Neural cell (in vitro differentiated cells): Measurements from ENCODE around the gene CD2AP. TPM values are rescaled to one million over a fixed set of nuclear protein-coding genes. Genes with fewer than 3 reads are reported as not detected.

Experiments
- H2AFZ ChIP-seq: fragments of 200-600, 300-800 bp; sonication (generic), shearing (Covaris generic); 2 replicates; pipeline ENCODE4 v1.6.0; 2014; ENCODE audit warnings: low read depth, mild to moderate bottlenecking, antibody characterized with exemption, low read length, moderate library complexity
- H3F3A ChIP-seq: fragments of 200-600 bp; shearing (Covaris generic); 2 replicates; pipeline ENCODE4 v1.6.1; 2016; ENCODE audit warnings: mild to moderate bottlenecking, moderate library complexity, mixed read lengths, antibody characterized with exemption, low read length; ENCODE audit not compliant: insufficient read depth, poor library complexity, severe bottlenecking
- H3K27ac ChIP-seq: fragments of 200-600, 300-800 bp; sonication (generic), shearing (Covaris generic); 2 replicates; pipeline ENCODE4 v1.5.1; 2014; ENCODE audit warnings: mild to moderate bottlenecking, low read length, moderate library complexity
- H3K27me3 ChIP-seq: fragments of 300-800, 200-600 bp; sonication (generic), shearing (Covaris generic); 2 replicates; pipeline ENCODE4 v1.6.0; 2014; ENCODE audit warnings: mild to moderate bottlenecking, low read depth, low read length, moderate library complexity; ENCODE audit not compliant: insufficient read depth
- H3K36me3 ChIP-seq: fragments of 300-800, 200-600 bp; sonication (generic), shearing (Covaris generic); 2 replicates; pipeline ENCODE4 v1.5.1; 2014; ENCODE audit warnings: mild to moderate bottlenecking, antibody characterized with exemption, low read length, moderate library complexity; ENCODE audit not compliant: insufficient read depth
- H3K4me2 ChIP-seq: fragments of 300-800, 200-600 bp; sonication (generic), shearing (Covaris generic); 2 replicates; pipeline ENCODE4 v1.6.0; 2014; ENCODE audit warnings: mild to moderate bottlenecking, low read length
- H3K4me3 ChIP-seq: fragments of 300-800, 200-600 bp; sonication (generic), shearing (Covaris generic); 2 replicates; pipeline ENCODE4 v1.5.1; 2014; ENCODE audit warnings: mild to moderate bottlenecking, low read length, moderate library complexity
- H3K79me2 ChIP-seq: fragments of 200-600 bp; shearing (Covaris generic); replicated peaks from 2 replicates; pipeline ENCODE4 v1.6.0; 2014; ENCODE audit warnings: mild to moderate bottlenecking, low read length, moderate library complexity; ENCODE audit not compliant: insufficient read depth
- H3K9ac ChIP-seq: fragments of 300-800, 200-600 bp; sonication (generic), shearing (Covaris generic); 2 replicates; pipeline ENCODE4 v1.6.1; 2016; ENCODE audit warnings: mild to moderate bottlenecking, low read length, mixed read lengths
- H3K9me2 ChIP-seq: fragments of 200-600 bp; shearing (Covaris generic); 2 replicates; pipeline ENCODE4 v1.6.1; 2016; ENCODE audit warnings: mild to moderate bottlenecking, low read length, mixed read lengths; ENCODE audit not compliant: insufficient read depth
- H3K9me3 ChIP-seq: fragments of 200-600, 300-800 bp; sonication (generic), shearing (Covaris generic); 2 replicates; pipeline ENCODE4 v1.6.1; 2016; ENCODE audit warnings: mild to moderate bottlenecking, mixed run types, low read length, moderate library complexity, mixed read lengths
- H4K20me1 ChIP-seq: fragments of 200-600 bp; shearing (Covaris generic); 2 replicates; pipeline ENCODE4 v1.6.1; 2016; ENCODE audit warnings: mild to moderate bottlenecking, mixed run types; ENCODE audit not compliant: insufficient read depth
- CTCF ChIP-seq: fragments of 450-650 bp; IDR thresholded peaks from 2 replicates; pipeline ENCODE4 v1.5.1; 2014; ENCODE audit warnings: antibody characterized with exemption, mild to moderate bottlenecking, moderate library complexity; ENCODE audit not compliant: poor library complexity, severe bottlenecking
- EP300 ChIP-seq: fragments of 450-650 bp; conservative IDR thresholded peaks from 2 replicates; pipeline ENCODE4 v1.6.1; 2014; ENCODE audit warnings: antibody characterized with exemption, mild to moderate bottlenecking, moderate library complexity; ENCODE audit not compliant: poor library complexity, severe bottlenecking
- EZH2 ChIP-seq: fragments of 200-600, 300-800 bp; shearing (Covaris generic), sonication (generic); IDR thresholded peaks from 2 replicates; pipeline ENCODE4 v1.6.1; 2014; ENCODE audit warnings: antibody characterized with exemption, low read length, borderline replicate concordance, mild to moderate bottlenecking; ENCODE audit not compliant: insufficient read depth, poor library complexity, severe bottlenecking
- MXI1 ChIP-seq: fragments of 450-650 bp; conservative IDR thresholded peaks from 2 replicates; pipeline ENCODE4 v1.6.1; 2014; ENCODE audit warnings: antibody characterized with exemption, mild to moderate bottlenecking; ENCODE audit not compliant: poor library complexity, severe bottlenecking
- POLR2AphosphoS5 ChIP-seq: IDR thresholded peaks from 2 replicates; pipeline ENCODE4 v1.6.1; 2012
- RAD21 ChIP-seq: fragments of 450-650 bp; conservative IDR thresholded peaks from 2 replicates; pipeline ENCODE4 v1.6.1; 2014; ENCODE audit warnings: antibody characterized with exemption, mild to moderate bottlenecking, moderate library complexity
- REST ChIP-seq: IDR thresholded peaks from 2 replicates; pipeline ENCODE4 v1.6.1; 2012; ENCODE audit warnings: borderline replicate concordance
- SMC3 ChIP-seq: fragments of 450-650 bp; conservative IDR thresholded peaks from 2 replicates; pipeline ENCODE4 v1.6.1; 2014; ENCODE audit warnings: antibody characterized with exemption, mild to moderate bottlenecking, moderate library complexity; ENCODE audit not compliant: poor library complexity
- TAF1 ChIP-seq: IDR thresholded peaks from 2 replicates; pipeline ENCODE4 v1.6.1; 2012; ENCODE audit warnings: low read depth
- polyA plus RNA-seq: library from polyadenylated mRNA; depleted of rRNA; stranded (reverse); fragments of >200 nt; gene quantifications from 2 replicates; pipeline ENCODE4 v1.2.3, GENCODE V29; 2014

Gene CD2AP
- polyA plus RNA-seq, 1 donor from 2014 or later: 16.8 TPM

- no peak for TF ChIP-seq TAF1
Observed at GRCh38 chr6:47603227-47603626, 125.6 kb downstream of the CD2AP start (continued).

GRCh38 chr6:47603995-47604394 is 126.4 kb downstream of the CD2AP start:
- no peaks in the 10 kb centered on the region for H4K20me1 ChIP-seq
- no peak overlapping the region for H3K27ac ChIP-seq
- no peak for TF ChIP-seq REST
- no peak for TF ChIP-seq RAD21
- no peak for TF ChIP-seq TAF1
- TF ChIP-seq EZH2: no peak
- TF ChIP-seq CTCF: no peak
- no peak overlapping the region for H3K4me2 ChIP-seq
- no peaks in the 10 kb centered on the region for H3K79me2 ChIP-seq
- H2AFZ ChIP-seq: no peak overlapping the region
- no peak overlapping the region for H3K4me3 ChIP-seq
- no peaks in the 10 kb centered on the region for H3K9me2 ChIP-seq
- H3K36me3 ChIP-seq: no peaks in the 10 kb centered on the region
- no peaks in the 10 kb centered on the region for H3K9me3 ChIP-seq
- H3K27me3 ChIP-seq: no peaks in the 10 kb centered on the region
- H3K9ac ChIP-seq: no peak overlapping the region
- H3F3A ChIP-seq: no peaks in the 10 kb centered on the region

GRCh38 chr6:47621838-47622449 is 144.4 kb downstream of the CD2AP start:
- H3K4me3 ChIP-seq: no peak overlapping the region
- H3K36me3 ChIP-seq: no peaks in the 10 kb centered on the region
- H4K20me1 ChIP-seq: no peaks in the 10 kb centered on the region
- no peak overlapping the region for H3K27ac ChIP-seq
- no peaks in the 10 kb centered on the region for H3F3A ChIP-seq
- no peak overlapping the region for H2AFZ ChIP-seq
- no peaks in the 10 kb centered on the region for H3K27me3 ChIP-seq
- no peaks in the 10 kb centered on the region for H3K9me2 ChIP-seq
- H3K9ac ChIP-seq: no peak overlapping the region
- H3K79me2 ChIP-seq: no peaks in the 10 kb centered on the region
- H3K9me3 ChIP-seq: no peaks in the 10 kb centered on the region
- TF ChIP-seq MXI1 (no peak), REST (no peak), EP300 (no peak), POLR2AphosphoS5 (no peak), SMC3 (no peak), CTCF (no peak), RAD21 (no peak), TAF1 (no peak), EZH2 (no peak)
- H3K4me2 ChIP-seq: no peak overlapping the region
